K562 (cell line): ENCODE data around the gene SIM2.

Source experiments
- BDP1 ChIP-seq: IDR thresholded peaks from 3 replicates; pipeline ENCODE4 v1.6.1; 2011; ENCODE audit not compliant: insufficient read length, insufficient read depth
- HNRNPK ChIP-seq: fragments of 200-400 bp; formaldehyde crosslinking; IDR thresholded peaks from one replicate; pipeline ENCODE4 v1.6.1; 2018; ENCODE audit warnings: mild to moderate bottlenecking, low read depth, low read length; ENCODE audit not compliant: poor library complexity, severe bottlenecking
- RAD21 ChIP-seq, 2 experiments: fragments of 250-450 bp in 1 of 2; fragments of 450-650 bp in 1 of 2; sonication (Bioruptor Pico) in 1 of 2; formaldehyde crosslinking in 1 of 2; IDR thresholded peaks in 1 of 2; conservative IDR thresholded peaks in 1 of 2; 2 replicates each; pipeline versions ENCODE4 v1.4.0 to v1.8.0; 2020 to 2022; ENCODE audit warnings: mild to moderate bottlenecking in 2 of 2, moderate library complexity in 1 of 2
- TAF1 ChIP-seq: IDR thresholded peaks from 2 replicates; pipeline ENCODE4 v1.6.1; 2011; ENCODE audit warnings: mild to moderate bottlenecking, low read length, moderate library complexity; ENCODE audit not compliant: insufficient read depth, control insufficient read depth, severe bottlenecking; ENCODE audit errors: extremely low read depth
- ZBED1 ChIP-seq: IDR thresholded peaks from 2 replicates; pipeline ENCODE4 v1.6.1; 2014
- ZNF253 ChIP-seq: fragments of 250-450 bp; sonication (Bioruptor Pico); conservative IDR thresholded peaks from 2 replicates; pipeline ENCODE4 v1.6.1; 2021; ENCODE audit warnings: mild to moderate bottlenecking

GRCh38 chr21:36710729-36711048, 11.8 kb downstream of the SIM2 start:
- TF ChIP-seq HNRNPK: no peak
- no peak for TF ChIP-seq RAD21 (CRISPR knock-in tag; conservative IDR thresholded peaks at IDR 0.05 in 1 of 2, IDR thresholded peaks at IDR 0.05 in 1 of 2)
- no peak for TF ChIP-seq ZNF253 (CRISPR knock-in tag)
- TF ChIP-seq TAF1: no peak
- no peak for TF ChIP-seq ZBED1
- TF ChIP-seq BDP1: no peak
